Panc1 (cell line): ENCODE results near the gene LINGO1. TPM values are rescaled to one million over a fixed set of nuclear protein-coding genes. Genes with fewer than 3 reads are reported as not detected.

ENCODE experiments used
- ATAC-seq: fragments of 200-7000 bp; cut with Tn5 transposase; 2 replicates; pipeline ENCODE4 v1.9.1; 2020; ENCODE audit warnings: mild to moderate bottlenecking, moderate library complexity
- BruUV-seq: library from RNA; stranded (reverse); fragments of 400-500 nt; replicated peaks from 2 replicates; lab custom pipeline; 2021; lab: Mats Ljungman, UMichigan
- CTCF ChIA-PET: fragments of 300-600 bp; sonication (Branson Sonifier 250); formaldehyde crosslinking; loops from one replicate; lab custom pipeline; 2022; ENCODE audit warnings: antibody characterized with exemption; lab: Charles Lee
- POLR2A ChIA-PET: fragments of 300-600 bp; sonication (Branson Sonifier 250); formaldehyde crosslinking; loops from one replicate; lab custom pipeline; 2022; ENCODE audit warnings: antibody characterized with exemption; lab: Charles Lee
- DNase-seq: peaks from one replicate; pipeline ENCODE4 v3.0.0-alpha.2; 2010; ENCODE audit warnings: low read depth, low spot score
- H3K27ac ChIP-seq: 2 replicates; pipeline ENCODE4 v1.5.1; 2011; ENCODE audit warnings: mild to moderate bottlenecking, low read length, inconsistent platforms
- H3K27me3 ChIP-seq: fragments of 200-500 bp; sonication (Bioruptor generic); 2 replicates; pipeline ENCODE4 v1.6.0; 2014; ENCODE audit warnings: low read length, inconsistent platforms; ENCODE audit not compliant: control insufficient read depth, insufficient read depth
- H3K36me3 ChIP-seq: fragments of 200-500 bp; sonication (Bioruptor generic); 2 replicates; pipeline ENCODE4 v1.5.1; 2014; ENCODE audit warnings: inconsistent platforms, mild to moderate bottlenecking, low read length, moderate library complexity; ENCODE audit not compliant: control insufficient read depth, insufficient read depth
- H3K4me1 ChIP-seq: 2 replicates; pipeline ENCODE4 v1.5.1; 2011; ENCODE audit warnings: inconsistent platforms, mild to moderate bottlenecking, low read length, moderate library complexity; ENCODE audit not compliant: control insufficient read depth, insufficient read depth
- H3K4me3 ChIP-seq, 2 experiments: 2 replicates each; pipeline ENCODE4 v1.5.1; 2011 to 2012; ENCODE audit warnings: low read depth in 2 of 2, low read length in 2 of 2, mild to moderate bottlenecking in 2 of 2, inconsistent platforms in 1 of 2, moderate library complexity in 1 of 2
- H3K9me3 ChIP-seq: fragments of 200-500 bp; sonication (Bioruptor generic); 2 replicates; pipeline ENCODE4 v1.5.1; 2014; ENCODE audit warnings: low read depth, mild to moderate bottlenecking, inconsistent platforms, low read length, moderate library complexity; ENCODE audit not compliant: control insufficient read depth, insufficient read depth
- POLR2AphosphoS5 ChIP-seq: IDR thresholded peaks from 2 replicates; pipeline ENCODE4 v1.6.1; 2012; ENCODE audit warnings: mild to moderate bottlenecking, low read depth, low read length, moderate library complexity
- SIN3A ChIP-seq: IDR thresholded peaks from 2 replicates; pipeline ENCODE4 v1.6.1; 2012; ENCODE audit warnings: low read depth, mild to moderate bottlenecking, low read length, moderate library complexity, borderline replicate concordance; ENCODE audit not compliant: insufficient read depth
- TCF7L2 ChIP-seq: IDR thresholded peaks from 2 replicates; pipeline ENCODE4 v1.6.1; 2011; ENCODE audit warnings: mild to moderate bottlenecking, low read depth, low read length, inconsistent platforms
- in situ Hi-C: cut with HindIII; loops from 2 replicates; pipeline ENCODE4 v1.10.0; 2016; ENCODE audit warnings: low sequenced_read_pairs, low pct_unique_long_range_greater_than_20kb
- intact Hi-C: fragments of 100-400 bp; cut with micrococcal nuclease; formaldehyde crosslinking; loops from one replicate; pipeline ENCODE4 v1.10.0; 2022; ENCODE audit not compliant: unreplicated experiment
- total RNA-seq: library from RNA; stranded (reverse); gene quantifications from one replicate; pipeline ENCODE4 v1.2.1, GENCODE V29; 2021; ENCODE audit not compliant: unreplicated experiment
- TF ChIP-seq, protein P1 (sequence below): fragments of 450-650 bp; IDR thresholded peaks from 2 replicates; pipeline ENCODE4 v1.5.1; 2017; ENCODE audit warnings: mild to moderate bottlenecking
- TF ChIP-seq, protein P2 (sequence below), 2 experiments: IDR thresholded peaks; 2 replicates each; pipeline ENCODE4 v1.6.1; 2011 to 2012; ENCODE audit warnings: low read depth in 2 of 2, control low read depth in 1 of 2, low read length in 1 of 2, mild to moderate bottlenecking in 1 of 2, moderate library complexity in 1 of 2; ENCODE audit not compliant: insufficient read depth in 1 of 2

Gene LINGO1
- total RNA-seq, 1 experiment from 2014 or later: 18.2 TPM

DNA sequence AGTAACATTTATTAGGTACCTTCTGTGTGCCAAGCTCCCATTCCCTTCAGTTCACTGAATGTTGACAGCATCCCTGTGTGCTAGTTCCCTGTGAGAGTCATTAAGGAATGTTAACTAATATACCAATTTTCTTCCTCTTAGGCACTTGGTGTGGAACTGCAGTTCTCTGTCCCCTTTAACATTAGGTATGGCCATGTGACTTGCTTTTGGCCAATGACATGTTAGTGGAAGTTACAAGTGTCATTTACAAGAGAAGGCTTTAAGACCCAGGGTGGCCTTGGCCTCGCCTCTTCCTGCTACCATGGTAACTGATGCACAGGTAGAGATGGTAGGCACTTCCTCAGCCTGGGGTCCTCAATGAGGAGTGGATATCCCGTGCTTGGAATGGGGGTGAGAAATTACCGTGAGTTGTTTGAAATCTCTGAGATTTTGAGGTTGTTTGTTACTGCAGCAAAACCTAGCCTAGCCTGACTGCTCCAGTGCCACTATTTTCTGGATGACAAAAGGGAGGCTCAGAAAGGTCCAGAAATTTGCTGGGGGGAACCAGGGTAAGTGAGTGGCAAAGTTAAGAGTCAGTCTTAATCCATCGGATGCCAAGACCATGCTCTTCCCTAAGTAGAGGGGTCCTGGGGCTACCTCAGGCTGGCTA is 21.2 kb upstream of the LINGO1 start:
- ATAC-seq: no peak
- Histone ChIP-seq H3K9me3 (no peaks in the 10 kb centered on the region), H3K4me1 (no peaks in the 10 kb centered on the region), H3K36me3 (no peaks in the 10 kb centered on the region), H3K27me3 (no peaks in the 10 kb centered on the region; the same call in 1 of the 2 replicates), H3K27ac (no peak overlapping the region), H3K4me3 (no peak overlapping the region)
- BruUV-seq: no TSS peak
- intact Hi-C loops (no loop called here), in situ Hi-C loops (no loop called here)
- ChIA-PET CTCF (no interaction called here), POLR2A (no interaction called here)
- TF ChIP-seq, protein P1, sequence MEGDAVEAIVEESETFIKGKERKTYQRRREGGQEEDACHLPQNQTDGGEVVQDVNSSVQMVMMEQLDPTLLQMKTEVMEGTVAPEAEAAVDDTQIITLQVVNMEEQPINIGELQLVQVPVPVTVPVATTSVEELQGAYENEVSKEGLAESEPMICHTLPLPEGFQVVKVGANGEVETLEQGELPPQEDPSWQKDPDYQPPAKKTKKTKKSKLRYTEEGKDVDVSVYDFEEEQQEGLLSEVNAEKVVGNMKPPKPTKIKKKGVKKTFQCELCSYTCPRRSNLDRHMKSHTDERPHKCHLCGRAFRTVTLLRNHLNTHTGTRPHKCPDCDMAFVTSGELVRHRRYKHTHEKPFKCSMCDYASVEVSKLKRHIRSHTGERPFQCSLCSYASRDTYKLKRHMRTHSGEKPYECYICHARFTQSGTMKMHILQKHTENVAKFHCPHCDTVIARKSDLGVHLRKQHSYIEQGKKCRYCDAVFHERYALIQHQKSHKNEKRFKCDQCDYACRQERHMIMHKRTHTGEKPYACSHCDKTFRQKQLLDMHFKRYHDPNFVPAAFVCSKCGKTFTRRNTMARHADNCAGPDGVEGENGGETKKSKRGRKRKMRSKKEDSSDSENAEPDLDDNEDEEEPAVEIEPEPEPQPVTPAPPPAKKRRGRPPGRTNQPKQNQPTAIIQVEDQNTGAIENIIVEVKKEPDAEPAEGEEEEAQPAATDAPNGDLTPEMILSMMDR: no peak
- TF ChIP-seq, protein P2, sequence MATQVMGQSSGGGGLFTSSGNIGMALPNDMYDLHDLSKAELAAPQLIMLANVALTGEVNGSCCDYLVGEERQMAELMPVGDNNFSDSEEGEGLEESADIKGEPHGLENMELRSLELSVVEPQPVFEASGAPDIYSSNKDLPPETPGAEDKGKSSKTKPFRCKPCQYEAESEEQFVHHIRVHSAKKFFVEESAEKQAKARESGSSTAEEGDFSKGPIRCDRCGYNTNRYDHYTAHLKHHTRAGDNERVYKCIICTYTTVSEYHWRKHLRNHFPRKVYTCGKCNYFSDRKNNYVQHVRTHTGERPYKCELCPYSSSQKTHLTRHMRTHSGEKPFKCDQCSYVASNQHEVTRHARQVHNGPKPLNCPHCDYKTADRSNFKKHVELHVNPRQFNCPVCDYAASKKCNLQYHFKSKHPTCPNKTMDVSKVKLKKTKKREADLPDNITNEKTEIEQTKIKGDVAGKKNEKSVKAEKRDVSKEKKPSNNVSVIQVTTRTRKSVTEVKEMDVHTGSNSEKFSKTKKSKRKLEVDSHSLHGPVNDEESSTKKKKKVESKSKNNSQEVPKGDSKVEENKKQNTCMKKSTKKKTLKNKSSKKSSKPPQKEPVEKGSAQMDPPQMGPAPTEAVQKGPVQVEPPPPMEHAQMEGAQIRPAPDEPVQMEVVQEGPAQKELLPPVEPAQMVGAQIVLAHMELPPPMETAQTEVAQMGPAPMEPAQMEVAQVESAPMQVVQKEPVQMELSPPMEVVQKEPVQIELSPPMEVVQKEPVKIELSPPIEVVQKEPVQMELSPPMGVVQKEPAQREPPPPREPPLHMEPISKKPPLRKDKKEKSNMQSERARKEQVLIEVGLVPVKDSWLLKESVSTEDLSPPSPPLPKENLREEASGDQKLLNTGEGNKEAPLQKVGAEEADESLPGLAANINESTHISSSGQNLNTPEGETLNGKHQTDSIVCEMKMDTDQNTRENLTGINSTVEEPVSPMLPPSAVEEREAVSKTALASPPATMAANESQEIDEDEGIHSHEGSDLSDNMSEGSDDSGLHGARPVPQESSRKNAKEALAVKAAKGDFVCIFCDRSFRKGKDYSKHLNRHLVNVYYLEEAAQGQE (IDR thresholded peaks at IDR 0.05; ENCODE audit: insufficient read depth in 1 of 2, low read depth in 2 of 2, low read length in 1 of 2): no peak
- TF ChIP-seq SIN3A (no peak), TCF7L2 (no peak), POLR2AphosphoS5 (no peak)
- DNase-seq: no peak

DNA sequence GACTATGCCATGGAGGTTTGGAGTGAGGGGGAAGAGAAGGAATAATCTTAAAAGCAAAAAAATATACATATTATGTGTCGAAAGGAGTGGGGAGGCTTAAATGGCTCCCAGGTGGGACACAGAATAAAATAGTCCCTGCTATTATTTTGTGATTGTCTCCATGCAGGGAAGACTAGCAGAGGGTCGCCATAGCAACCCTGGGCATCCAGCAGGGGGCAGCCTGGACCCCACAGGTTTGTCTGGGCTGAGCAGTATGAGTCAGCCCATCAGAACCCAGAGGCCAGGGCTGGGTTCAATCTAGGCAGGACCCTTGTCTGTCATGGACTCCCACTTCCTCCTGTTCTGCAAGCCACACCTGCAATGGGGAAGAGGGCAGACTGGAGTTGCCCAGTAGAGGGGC is 17.6 kb upstream of the LINGO1 start:
- BruUV-seq: no TSS peak
- TF ChIP-seq SIN3A: no peak
- TF ChIP-seq, protein P2 (IDR thresholded peaks at IDR 0.05; ENCODE audit: insufficient read depth in 1 of 2, low read depth in 2 of 2, low read length in 1 of 2): no peak
- no peaks in the 10 kb centered on the region for H3K4me1 ChIP-seq
- no peak overlapping the region for H3K27ac ChIP-seq
- no peaks in the 10 kb centered on the region for H3K9me3 ChIP-seq
- H3K36me3 ChIP-seq: no peaks in the 10 kb centered on the region
- in situ Hi-C loops: no loop called here
- intact Hi-C loops: no loop called here
- ATAC-seq (no peak), DNase-seq (no peak)
- ChIA-PET CTCF (no interaction called here), POLR2A (no interaction called here)
- no peak overlapping the region for H3K4me3 ChIP-seq
- no peaks in the 10 kb centered on the region; the same call in 1 of the 2 replicates for H3K27me3 ChIP-seq
